Right renal cortex interstitium (tissue), 3 donors: ENCODE results near the gene UFD1. TPM values are rescaled to one million over a fixed set of nuclear protein-coding genes. Genes with fewer than 3 reads are reported as not detected.

ENCODE experiments used
- DNase-seq, 3 donors: peaks; one replicate each; pipeline ENCODE4 v3.0.0-alpha.2; 2013; ENCODE audit warnings: low read depth in 3 of 3, low spot score in 2 of 3
- polyA plus RNA-seq, 3 donors: library from polyadenylated mRNA; unstranded; fragments of 120-200 nt; gene quantifications; one replicate each; pipeline ENCODE4 v1.2.1, GENCODE V29; 2013; ENCODE audit not compliant: insufficient read length in 3 of 3

Gene UFD1
- polyA plus RNA-seq, 3 donors = 67.7 to 77.5 (median 70.7) TPM

GRCh38 chr22:19473578-19473977 lies 5.4 kb downstream of the UFD1 start:
- no peak for DNase-seq

GRCh38 chr22:19472233-19472632 lies 6.8 kb downstream of the UFD1 start:
- no peak for DNase-seq

- DNase-seq = no peak
These were observed 7.4 kb downstream of the UFD1 start for GRCh38 chr22:19471572-19471971.

GRCh38 chr22:19470010-19470409 lies 9.0 kb downstream of the UFD1 start:
- DNase-seq = no peak

- no peak for DNase-seq
These were observed 9.6 kb downstream of the UFD1 start for GRCh38 chr22:19469421-19469820.

- no peak for DNase-seq
These were observed 11.1 kb downstream of the UFD1 start for GRCh38 chr22:19467912-19468311.

GRCh38 chr22:19466848-19467752 lies 11.9 kb downstream of the UFD1 start:
- no peak for DNase-seq

GRCh38 chr22:19466126-19466716 lies 12.8 kb downstream of the UFD1 start:
- DNase-seq = no peak

- DNase-seq = no peak
These were observed 14.0 kb downstream of the UFD1 start for GRCh38 chr22:19464975-19465374.

GRCh38 chr22:19464546-19464945 lies 14.4 kb downstream of the UFD1 start:
- no peak for DNase-seq

- DNase-seq = no peak
These were observed 15.2 kb downstream of the UFD1 start for GRCh38 chr22:19463491-19464469.

- DNase-seq = no peak
These were observed 16.0 kb downstream of the UFD1 start for GRCh38 chr22:19463008-19463407.

- no peak for DNase-seq
These were observed 17.5 kb downstream of the UFD1 start for GRCh38 chr22:19461506-19461905.

GRCh38 chr22:19460036-19460435 lies 19.0 kb downstream of the UFD1 start:
- DNase-seq = no peak

- DNase-seq = no peak
These were observed 21.1 kb downstream of the UFD1 start for GRCh38 chr22:19457828-19458428.

- no peak for DNase-seq
These were observed 22.5 kb downstream of the UFD1 start for GRCh38 chr22:19456541-19456940.

GRCh38 chr22:19455585-19456370 lies 23.2 kb downstream of the UFD1 start:
- DNase-seq = no peak

- no peak for DNase-seq
These were observed 24.0 kb downstream of the UFD1 start for GRCh38 chr22:19455033-19455432.

- DNase-seq = no peak
These were observed 24.8 kb downstream of the UFD1 start for GRCh38 chr22:19454156-19454555.

GRCh38 chr22:19453718-19454117 lies 25.3 kb downstream of the UFD1 start:
- DNase-seq = no peak
